ENCODE measurements around the gene SETD4. TPM values are rescaled to one million over a fixed set of nuclear protein-coding genes. Genes with fewer than 3 reads are reported as not detected.
"Not testable (repeated sequence)": the region's sequence is repeated elsewhere in the genome, so short reads cannot be mapped to it uniquely, and the experiment has no call there.

The SETD4 gene
- total RNA-seq, 3 donors from 2014 or later (not counting 1 experiment from before 2014, with no cell fraction given): 19.1 to 29.3 (median 22.5) TPM

DNA sequence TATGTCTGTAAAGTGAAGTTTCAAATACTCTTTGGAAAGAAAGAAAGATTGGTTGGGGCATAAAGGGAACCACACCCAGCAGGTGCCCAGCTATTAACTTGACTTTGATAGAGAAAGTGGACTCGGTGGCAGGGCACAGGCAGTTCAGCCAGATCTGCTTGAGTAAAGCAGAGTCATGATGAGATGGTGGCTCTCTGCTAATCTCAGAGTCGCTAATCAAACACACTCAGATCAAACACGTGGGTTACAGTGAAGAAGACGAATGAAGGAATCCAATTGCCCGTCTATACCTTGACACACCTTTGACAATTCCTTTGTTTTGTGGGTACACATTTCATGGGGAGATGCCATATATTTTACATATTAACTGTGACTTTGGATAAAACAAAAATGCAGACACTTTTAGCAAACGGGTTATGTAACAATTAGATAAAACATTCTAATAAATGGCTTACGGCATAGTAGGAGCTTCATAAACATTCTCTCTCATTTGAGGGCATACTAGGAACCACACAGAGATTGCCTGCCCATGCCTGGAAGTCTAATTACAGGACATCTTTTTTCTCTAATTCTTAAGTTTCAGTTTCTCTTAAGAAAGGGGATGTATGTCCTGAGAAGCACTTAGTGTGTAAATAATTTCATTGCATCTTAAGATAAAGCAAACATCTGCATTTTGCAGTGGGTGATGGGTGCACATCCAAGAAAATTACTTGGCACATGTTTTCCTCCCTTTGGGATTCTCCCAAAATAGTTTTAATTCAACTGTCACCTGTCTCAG is 16.7 kb upstream of the SETD4 start:
- Histone ChIP-seq H3K36me3 (ENCODE audit: control insufficient read depth, insufficient read depth, low read length) (peaks cover 6% of the 10 kb centered on the region), H3K27me3 (ENCODE audit: control insufficient read depth, insufficient read depth, low read length) (no peaks in the 10 kb centered on the region), H3K4me1 (ENCODE audit: control insufficient read depth, insufficient read depth, low read length) (peaks cover 8% of the 10 kb centered on the region), H3K27ac (ENCODE audit: low read length) (no peak overlapping the region), H3K9me3 (ENCODE audit: control insufficient read depth, insufficient read depth, low read length) (no peaks in the 10 kb centered on the region), H3K4me3 (ENCODE audit: low read length) (no peak overlapping the region)
- no peak overlapping the region for H3K27ac Mint-ChIP-seq
- no peak overlapping the region for H3K4me3 Mint-ChIP-seq
- H3K4me1 Mint-ChIP-seq: peaks cover 19 to 29% of the 10 kb centered on the region in 2 donors
- TF ChIP-seq CTCF (IDR thresholded peaks at IDR 0.05): no peak
- 83% methylated on average over 7 of the region's 7 CpGs for WGBS (ENCODE audit: insufficient coverage)
- ATAC-seq: no peak
- H3K36me3 Mint-ChIP-seq: peaks cover 4% of the 10 kb centered on the region
- H3K27me3 Mint-ChIP-seq (ENCODE audit: low read depth in 2 of 2): no peaks in the 10 kb centered on the region
- H3K9me3 Mint-ChIP-seq: peaks cover 0 to 2% of the 10 kb centered on the region in 2 donors
- intact Hi-C loops (cut with micrococcal nuclease): no loop called here
- no peak for DNase-seq

- Mint-ChIP-seq H3K36me3 (peaks cover 7% of the 10 kb centered on the region), H3K4me1 (peaks cover 30 to 41% of the 10 kb centered on the region in 2 donors)
Observed at GRCh38 chr21:36075953-36076352, 15.6 kb upstream of the SETD4 start.

GRCh38 chr21:36075171-36075570 is 14.8 kb upstream of the SETD4 start:
- Histone ChIP-seq H3K36me3 (ENCODE audit: control insufficient read depth, insufficient read depth, low read length) (peaks cover 11% of the 10 kb centered on the region), H3K9me3 (ENCODE audit: control insufficient read depth, insufficient read depth, low read length) (no peaks in the 10 kb centered on the region), H3K4me1 (ENCODE audit: control insufficient read depth, insufficient read depth, low read length) (peaks cover 19% of the 10 kb centered on the region), H3K27me3 (ENCODE audit: control insufficient read depth, insufficient read depth, low read length) (no peaks in the 10 kb centered on the region), H3K4me3 (ENCODE audit: low read length) (no peak overlapping the region), H3K27ac (ENCODE audit: low read length) (no peak overlapping the region)
- no peaks in the 10 kb centered on the region for H3K27me3 Mint-ChIP-seq (ENCODE audit: low read depth in 2 of 2)
- ATAC-seq (no peak), DNase-seq (no peak)
- peaks cover 38 to 48% of the 10 kb centered on the region in 2 donors for H3K4me1 Mint-ChIP-seq
- H3K27ac Mint-ChIP-seq: no peak overlapping the region
- peaks cover 7% of the 10 kb centered on the region for H3K36me3 Mint-ChIP-seq
- H3K4me3 Mint-ChIP-seq: no peak overlapping the region
- intact Hi-C loops (cut with micrococcal nuclease): no loop called here
- TF ChIP-seq CTCF (IDR thresholded peaks at IDR 0.05): no peak
- WGBS (ENCODE audit: insufficient coverage): 92% methylated on average over 3 of the region's 3 CpGs
- H3K9me3 Mint-ChIP-seq: peaks cover 0 to 2% of the 10 kb centered on the region in 2 donors

More at GRCh38 chr21:36075953-36076352, 15.6 kb upstream of the SETD4 start:
- Histone ChIP-seq H3K4me3 (ENCODE audit: low read length) (no peak overlapping the region), H3K4me1 (ENCODE audit: control insufficient read depth, insufficient read depth, low read length) (peaks cover 16% of the 10 kb centered on the region), H3K36me3 (ENCODE audit: control insufficient read depth, insufficient read depth, low read length) (peaks cover 11% of the 10 kb centered on the region), H3K27ac (ENCODE audit: low read length) (no peak overlapping the region), H3K9me3 (ENCODE audit: control insufficient read depth, insufficient read depth, low read length) (no peaks in the 10 kb centered on the region), H3K27me3 (ENCODE audit: control insufficient read depth, insufficient read depth, low read length) (no peaks in the 10 kb centered on the region)
- intact Hi-C loops (cut with micrococcal nuclease): no loop called here
- 75% methylated on average over 1 of the region's 5 CpGs for WGBS (ENCODE audit: insufficient coverage)
- no peak for TF ChIP-seq CTCF (IDR thresholded peaks at IDR 0.05)
- Mint-ChIP-seq H3K27ac (no peak overlapping the region), H3K9me3 (peaks cover 0 to 2% of the 10 kb centered on the region in 2 donors), H3K4me3 (no peak overlapping the region), H3K27me3 (ENCODE audit: low read depth in 2 of 2) (no peaks in the 10 kb centered on the region)
- DNase-seq (no peak), ATAC-seq (no peak)

- ATAC-seq; H3K27me3 Mint-ChIP-seq (ENCODE audit: low read depth in 2 of 2); H3K4me3 Mint-ChIP-seq; intact Hi-C loops (cut with micrococcal nuclease); H3K27ac Mint-ChIP-seq; H3K27ac ChIP-seq (ENCODE audit: low read length); H3K27me3 ChIP-seq (ENCODE audit: control insufficient read depth, insufficient read depth, low read length); H3K4me3 ChIP-seq (ENCODE audit: low read length); DNase-seq; H3K9me3 ChIP-seq (ENCODE audit: control insufficient read depth, insufficient read depth, low read length); H3K9me3 Mint-ChIP-seq: not testable (repeated sequence)
- Histone ChIP-seq H3K36me3 (ENCODE audit: control insufficient read depth, insufficient read depth, low read length) (peaks cover 11% of the 10 kb centered on the region), H3K4me1 (ENCODE audit: control insufficient read depth, insufficient read depth, low read length) (peaks cover 20% of the 10 kb centered on the region)
- Mint-ChIP-seq H3K4me1 (peaks cover 38 to 41% of the 10 kb centered on the region in 2 donors), H3K36me3 (peaks cover 11% of the 10 kb centered on the region)
- WGBS (ENCODE audit: insufficient coverage): 94% methylated on average over 3 of the region's 5 CpGs
Observed at GRCh38 chr21:36073911-36074310, 13.6 kb upstream of the SETD4 start.

Measured in natural killer cell (primary cell).